Measurements from ENCODE around the gene PYROXD2.

PYROXD2 gene

DNA sequence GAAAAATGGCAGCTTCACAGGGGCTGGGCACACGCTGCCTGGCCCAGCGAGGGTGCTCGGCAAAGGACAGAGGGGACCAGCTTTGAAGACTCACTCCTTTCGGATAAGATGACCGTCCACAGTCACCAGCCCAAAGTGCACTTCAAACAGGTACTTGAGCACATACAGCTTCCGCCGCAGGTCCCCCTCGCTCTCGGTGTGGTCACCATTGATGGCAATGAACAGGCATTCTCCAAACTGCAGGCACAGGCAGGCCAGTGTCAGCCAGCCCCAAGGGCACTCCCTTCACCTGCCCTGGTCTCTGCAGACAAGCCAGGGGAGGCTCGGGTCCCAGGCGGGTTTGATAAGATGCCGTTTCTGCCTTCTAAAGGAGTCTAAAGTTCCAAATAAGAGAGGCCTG lies 20.2 kb upstream of the PYROXD2 start:
- no peak overlapping the region for H3K4me3 ChIP-seq (ENCODE audit: low read depth, low read length)
- DNase-seq (ENCODE audit: low read depth) = no peak
- TF ChIP-seq, protein P1, sequence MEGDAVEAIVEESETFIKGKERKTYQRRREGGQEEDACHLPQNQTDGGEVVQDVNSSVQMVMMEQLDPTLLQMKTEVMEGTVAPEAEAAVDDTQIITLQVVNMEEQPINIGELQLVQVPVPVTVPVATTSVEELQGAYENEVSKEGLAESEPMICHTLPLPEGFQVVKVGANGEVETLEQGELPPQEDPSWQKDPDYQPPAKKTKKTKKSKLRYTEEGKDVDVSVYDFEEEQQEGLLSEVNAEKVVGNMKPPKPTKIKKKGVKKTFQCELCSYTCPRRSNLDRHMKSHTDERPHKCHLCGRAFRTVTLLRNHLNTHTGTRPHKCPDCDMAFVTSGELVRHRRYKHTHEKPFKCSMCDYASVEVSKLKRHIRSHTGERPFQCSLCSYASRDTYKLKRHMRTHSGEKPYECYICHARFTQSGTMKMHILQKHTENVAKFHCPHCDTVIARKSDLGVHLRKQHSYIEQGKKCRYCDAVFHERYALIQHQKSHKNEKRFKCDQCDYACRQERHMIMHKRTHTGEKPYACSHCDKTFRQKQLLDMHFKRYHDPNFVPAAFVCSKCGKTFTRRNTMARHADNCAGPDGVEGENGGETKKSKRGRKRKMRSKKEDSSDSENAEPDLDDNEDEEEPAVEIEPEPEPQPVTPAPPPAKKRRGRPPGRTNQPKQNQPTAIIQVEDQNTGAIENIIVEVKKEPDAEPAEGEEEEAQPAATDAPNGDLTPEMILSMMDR (conservative IDR thresholded peaks at IDR 0.05; ENCODE audit: low read depth, low read length) = no peak

- peak; percentile 55 for DNase-seq (ENCODE audit: low read depth)
These were observed 19.1 kb upstream of the PYROXD2 start for GRCh38 chr10:98433881-98434732.

DNA sequence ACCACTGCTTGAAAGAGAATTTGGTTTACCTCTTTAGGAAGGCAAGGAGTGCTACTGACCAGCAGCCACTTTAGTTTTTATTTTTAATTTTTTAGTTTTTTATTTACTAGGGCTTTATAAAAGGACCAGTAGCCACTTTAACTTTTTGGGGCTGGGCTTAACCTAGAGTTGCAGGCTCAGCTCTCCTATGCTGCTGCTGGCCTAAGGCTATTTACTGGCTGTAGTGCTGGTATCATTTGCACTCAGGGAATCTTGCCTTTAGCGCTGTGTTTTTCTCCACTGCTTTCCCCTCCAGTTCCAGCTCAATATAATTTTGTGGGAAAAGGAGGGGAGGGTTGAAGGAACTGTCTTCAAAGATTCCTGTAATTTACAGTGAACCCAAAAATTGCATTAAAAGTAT lies 18.4 kb upstream of the PYROXD2 start:
- no peak for DNase-seq (ENCODE audit: low read depth)
- no peak overlapping the region for H3K4me3 ChIP-seq (ENCODE audit: low read depth, low read length)
- TF ChIP-seq, protein P1 (conservative IDR thresholded peaks at IDR 0.05; ENCODE audit: low read depth, low read length) = no peak

More at GRCh38 chr10:98433881-98434732, 19.1 kb upstream of the PYROXD2 start:
- TF ChIP-seq, protein P1 (conservative IDR thresholded peaks at IDR 0.05; ENCODE audit: low read depth, low read length) = no peak
- no peak overlapping the region for H3K4me3 ChIP-seq (ENCODE audit: low read depth, low read length)

DNA sequence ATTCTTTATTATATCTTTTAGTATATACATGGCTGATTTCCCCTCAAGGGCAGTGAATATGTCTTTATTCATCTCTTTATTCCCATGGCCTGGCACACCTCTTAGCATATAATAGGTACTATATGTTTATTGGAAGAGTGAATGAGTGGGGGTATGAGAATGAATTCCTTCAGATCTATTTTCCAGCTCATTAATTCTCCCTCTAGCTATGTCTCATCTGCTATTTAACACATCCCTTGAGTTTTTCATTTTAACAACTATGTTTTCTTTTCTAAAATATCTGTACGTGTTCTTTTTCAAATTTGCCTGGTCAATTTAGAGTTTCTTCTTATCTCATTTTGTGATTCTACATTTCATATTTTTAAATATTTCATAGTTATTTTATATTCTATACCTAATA lies 17.3 kb upstream of the PYROXD2 start:
- no peak for DNase-seq (ENCODE audit: low read depth)
- no peak overlapping the region for H3K4me3 ChIP-seq (ENCODE audit: low read depth, low read length)
- TF ChIP-seq, protein P1 (conservative IDR thresholded peaks at IDR 0.05; ENCODE audit: low read depth, low read length) = no peak

- no peak overlapping the region for H3K4me3 ChIP-seq (ENCODE audit: low read depth, low read length)
- TF ChIP-seq, protein P1 (conservative IDR thresholded peaks at IDR 0.05; ENCODE audit: low read depth, low read length) = no peak
- no peak for DNase-seq (ENCODE audit: low read depth)
These were observed 16.0 kb upstream of the PYROXD2 start for GRCh38 chr10:98431016-98431415.

DNA sequence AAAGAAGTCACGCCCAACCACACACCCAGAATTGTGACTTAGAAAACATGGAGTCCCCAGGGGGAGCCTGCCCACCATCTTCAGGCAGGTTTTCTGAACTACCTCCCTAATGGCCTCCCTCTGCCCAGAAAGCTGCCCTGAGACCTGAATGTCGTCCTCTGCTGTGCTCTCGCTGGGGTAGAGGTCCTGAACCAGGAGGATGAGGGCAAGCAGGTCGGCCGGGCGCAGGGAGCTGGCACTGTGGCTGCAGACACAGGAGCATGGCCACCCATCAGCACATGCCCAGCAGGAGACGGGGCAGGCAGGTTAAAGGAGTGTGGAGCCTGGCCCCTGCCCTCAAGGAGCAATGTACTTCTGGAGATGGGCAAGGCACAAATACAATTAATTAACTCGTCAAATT lies 15.4 kb upstream of the PYROXD2 start:
- no peak overlapping the region for H3K4me3 ChIP-seq (ENCODE audit: low read depth, low read length)
- no peak for DNase-seq (ENCODE audit: low read depth)
- TF ChIP-seq, protein P1 (conservative IDR thresholded peaks at IDR 0.05; ENCODE audit: low read depth, low read length) = no peak

Data from choroid plexus epithelial cell (primary cell).